Astrocyte of the cerebellum (primary cell): ENCODE data around the gene CRYBA1.

Source experiments
- DNase-seq: peaks from one replicate; pipeline ENCODE4 v3.0.0-alpha.2; 2011; ENCODE audit warnings: low read depth
- H3K4me3 ChIP-seq: 2 replicates; pipeline ENCODE4 v1.5.1; 2011; ENCODE audit warnings: mild to moderate bottlenecking, low read depth, low read length, moderate library complexity
- in situ Hi-C: cut with HindIII; loops from 2 replicates; pipeline ENCODE4 v1.10.0; 2017; ENCODE audit warnings: low sequenced_read_pairs
- TF ChIP-seq, protein P1 (sequence below): IDR thresholded peaks from 2 replicates; pipeline ENCODE4 v1.5.1; 2012; ENCODE audit warnings: low read length, low read depth, moderate library complexity, mild to moderate bottlenecking; ENCODE audit errors: missing control alignments

Gene CRYBA1

DNA sequence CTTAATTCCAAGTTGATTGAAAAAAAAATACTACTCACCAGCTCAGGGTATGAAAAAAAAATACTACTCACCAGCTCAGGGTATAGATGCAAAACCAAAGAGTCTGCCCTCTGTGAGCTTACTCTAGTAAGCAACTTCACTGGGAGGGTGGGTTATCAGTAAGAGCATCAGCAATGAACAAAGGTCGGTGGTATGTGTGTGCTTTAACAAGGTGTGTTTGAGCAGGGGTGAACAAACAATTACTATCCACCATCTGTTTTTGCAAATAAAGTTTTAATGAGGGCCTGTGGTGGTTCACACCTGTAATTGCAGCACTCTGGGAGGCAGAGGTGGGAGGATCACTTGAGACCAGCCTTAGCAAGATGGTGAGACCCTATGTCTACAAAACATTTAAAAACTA is 27.3 kb downstream of the CRYBA1 start:
- DNase-seq: no peak
- in situ Hi-C loops: no loop called here
- H3K4me3 ChIP-seq: no peak overlapping the region
- TF ChIP-seq, protein P1, sequence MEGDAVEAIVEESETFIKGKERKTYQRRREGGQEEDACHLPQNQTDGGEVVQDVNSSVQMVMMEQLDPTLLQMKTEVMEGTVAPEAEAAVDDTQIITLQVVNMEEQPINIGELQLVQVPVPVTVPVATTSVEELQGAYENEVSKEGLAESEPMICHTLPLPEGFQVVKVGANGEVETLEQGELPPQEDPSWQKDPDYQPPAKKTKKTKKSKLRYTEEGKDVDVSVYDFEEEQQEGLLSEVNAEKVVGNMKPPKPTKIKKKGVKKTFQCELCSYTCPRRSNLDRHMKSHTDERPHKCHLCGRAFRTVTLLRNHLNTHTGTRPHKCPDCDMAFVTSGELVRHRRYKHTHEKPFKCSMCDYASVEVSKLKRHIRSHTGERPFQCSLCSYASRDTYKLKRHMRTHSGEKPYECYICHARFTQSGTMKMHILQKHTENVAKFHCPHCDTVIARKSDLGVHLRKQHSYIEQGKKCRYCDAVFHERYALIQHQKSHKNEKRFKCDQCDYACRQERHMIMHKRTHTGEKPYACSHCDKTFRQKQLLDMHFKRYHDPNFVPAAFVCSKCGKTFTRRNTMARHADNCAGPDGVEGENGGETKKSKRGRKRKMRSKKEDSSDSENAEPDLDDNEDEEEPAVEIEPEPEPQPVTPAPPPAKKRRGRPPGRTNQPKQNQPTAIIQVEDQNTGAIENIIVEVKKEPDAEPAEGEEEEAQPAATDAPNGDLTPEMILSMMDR: no peak

DNA sequence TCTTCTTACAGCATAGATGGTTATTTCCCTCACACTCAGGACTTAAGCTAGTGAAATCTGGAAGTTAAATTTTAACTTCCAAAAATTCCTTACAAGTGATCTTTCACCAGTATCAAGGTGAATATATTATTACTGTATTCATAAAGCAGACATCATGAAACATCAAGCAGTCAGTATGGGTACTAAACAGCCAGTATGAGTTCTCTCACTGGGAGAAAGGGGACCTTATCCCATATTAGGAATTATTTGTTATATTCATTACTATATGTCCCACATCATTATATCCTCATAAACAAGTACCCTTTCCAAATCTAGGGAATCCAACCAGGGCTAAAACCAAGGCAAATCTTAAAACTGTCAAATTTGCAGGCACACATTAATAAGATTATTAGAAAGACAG is 32.0 kb downstream of the CRYBA1 start:
- TF ChIP-seq, protein P1: no peak
- no peak for DNase-seq
- no peak overlapping the region for H3K4me3 ChIP-seq
- in situ Hi-C loops: no loop called here

DNA sequence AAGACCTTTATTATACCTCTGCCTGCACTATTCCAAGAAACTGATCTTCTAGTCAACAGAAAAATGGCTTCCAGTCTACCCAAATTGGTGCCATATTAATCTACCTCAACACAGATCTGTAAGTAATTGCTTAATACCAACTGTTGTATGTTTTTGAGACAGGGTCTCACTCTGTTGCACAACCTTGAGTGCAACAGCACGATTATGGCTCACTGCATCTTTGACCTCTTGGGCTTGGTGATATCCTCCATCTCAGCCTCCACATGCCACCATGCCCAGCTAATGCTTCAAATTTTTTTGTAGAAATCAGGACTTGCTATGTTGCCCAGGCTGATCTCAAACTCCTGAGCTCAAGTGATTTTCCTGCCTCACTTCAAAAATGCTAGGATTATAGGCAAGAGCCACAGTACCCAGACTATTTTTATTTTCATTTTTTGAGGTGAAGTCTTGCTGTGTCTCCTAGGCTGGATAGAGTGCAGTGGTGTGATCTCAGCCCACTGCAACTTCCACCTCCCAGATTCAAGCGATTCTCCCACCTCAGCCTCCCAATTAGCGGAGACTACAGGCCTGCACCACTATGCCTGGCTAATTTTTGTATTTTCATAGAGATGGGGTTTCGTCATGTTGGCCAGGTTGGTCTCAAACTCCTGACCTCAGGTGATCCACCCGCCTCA is 32.9 kb downstream of the CRYBA1 start:
- no peak overlapping the region for H3K4me3 ChIP-seq
- in situ Hi-C loops: no loop called here
- TF ChIP-seq, protein P1: no peak
- no peak for DNase-seq

DNA sequence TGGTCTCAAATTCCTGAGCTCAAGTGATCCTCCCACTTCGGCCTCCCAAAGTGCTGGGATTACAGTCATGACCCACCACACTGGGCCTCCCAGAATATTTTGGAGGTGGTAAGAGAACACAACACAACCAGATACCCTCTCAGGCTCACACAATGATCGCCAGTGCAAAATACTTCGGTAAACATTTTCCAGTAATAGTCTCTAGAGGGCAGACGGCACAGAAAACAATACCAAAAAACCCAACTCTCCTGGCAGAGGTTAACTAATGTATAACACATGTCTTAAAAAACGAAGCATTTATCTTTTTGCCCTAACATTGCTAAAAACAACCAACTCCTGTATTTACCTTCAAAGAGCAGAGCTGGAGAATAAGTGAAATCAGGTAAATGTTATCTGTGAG is 36.8 kb downstream of the CRYBA1 start:
- TF ChIP-seq, protein P1: peak; percentile 19
- in situ Hi-C loops: no loop called here
- H3K4me3 ChIP-seq: no peak overlapping the region
- DNase-seq: no peak

DNA sequence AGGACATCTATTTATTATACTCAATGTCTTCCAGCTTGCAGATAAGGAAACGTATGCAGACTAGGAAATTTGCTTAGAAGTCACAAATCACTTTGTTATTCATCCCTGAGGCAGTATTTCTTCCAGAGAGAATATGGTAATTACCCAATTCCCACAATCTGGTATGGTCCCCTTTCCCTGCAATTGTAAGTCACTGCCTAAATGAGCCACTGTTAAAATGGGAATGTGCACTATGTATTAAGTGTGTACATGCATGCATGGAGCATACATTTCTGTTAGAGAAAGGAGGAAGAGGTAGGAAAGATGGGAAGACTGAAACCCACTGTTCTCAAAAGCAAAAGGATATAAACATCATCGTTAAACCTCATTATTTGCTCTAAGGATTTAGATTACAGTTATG is 37.3 kb downstream of the CRYBA1 start:
- no peak overlapping the region for H3K4me3 ChIP-seq
- in situ Hi-C loops: no loop called here
- TF ChIP-seq, protein P1: no peak
- no peak for DNase-seq

DNA sequence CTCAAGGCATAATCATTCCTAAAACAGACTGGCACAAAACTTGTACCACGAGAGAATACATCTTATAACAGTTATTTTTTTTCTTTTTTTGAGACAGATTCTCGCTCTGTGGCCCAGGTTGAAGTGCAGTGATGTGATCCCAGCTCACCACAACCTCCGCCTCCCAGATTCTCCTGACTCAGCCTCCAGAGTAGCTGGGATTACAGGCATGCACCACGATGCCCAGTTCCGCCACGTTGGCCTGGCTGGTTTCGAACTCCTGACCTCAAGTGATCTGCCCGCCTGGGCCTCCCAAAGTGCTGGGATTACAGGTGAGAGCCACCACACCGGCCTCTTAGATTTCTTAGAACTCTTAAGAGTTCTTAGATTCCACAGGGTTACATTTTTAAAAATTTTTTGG is 43.2 kb downstream of the CRYBA1 start:
- TF ChIP-seq, protein P1: no peak
- no peak overlapping the region for H3K4me3 ChIP-seq
- DNase-seq: no peak
- in situ Hi-C loops: no loop called here

DNA sequence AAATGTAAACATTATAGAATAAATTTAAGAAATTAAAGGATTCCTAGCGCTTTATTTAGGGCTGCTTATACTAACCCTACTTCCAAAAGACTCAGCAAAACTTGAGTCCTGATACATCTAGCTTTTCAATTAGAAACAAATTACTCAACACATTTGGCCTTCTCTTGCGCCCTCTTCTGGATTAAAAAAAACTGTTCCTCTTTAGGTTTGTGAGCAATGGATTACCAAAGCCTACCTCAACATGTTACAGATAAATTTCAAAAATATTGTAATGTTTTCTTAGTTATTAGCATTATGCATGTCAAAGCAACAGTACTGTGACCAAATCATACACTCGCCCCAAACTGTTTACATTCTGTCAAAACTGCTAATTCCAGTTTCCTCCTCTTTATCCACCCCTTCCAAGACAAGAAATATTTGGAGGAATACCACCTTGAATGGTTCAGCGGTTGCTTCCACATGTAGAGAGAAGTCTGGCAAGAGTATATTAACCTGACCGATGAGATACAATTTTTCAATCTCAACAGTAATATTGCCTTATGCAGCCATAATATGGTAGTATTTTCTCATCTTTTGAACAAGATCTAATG is 44.6 kb downstream of the CRYBA1 start:
- peak overlapping the region; percentile 100 for H3K4me3 ChIP-seq
- in situ Hi-C loops: no loop called here
- peak; percentile 59 for DNase-seq
- TF ChIP-seq, protein P1: peak; percentile 52
